ENCODE measurements around the gene PLEKHF1.

The PLEKHF1 gene

DNA sequence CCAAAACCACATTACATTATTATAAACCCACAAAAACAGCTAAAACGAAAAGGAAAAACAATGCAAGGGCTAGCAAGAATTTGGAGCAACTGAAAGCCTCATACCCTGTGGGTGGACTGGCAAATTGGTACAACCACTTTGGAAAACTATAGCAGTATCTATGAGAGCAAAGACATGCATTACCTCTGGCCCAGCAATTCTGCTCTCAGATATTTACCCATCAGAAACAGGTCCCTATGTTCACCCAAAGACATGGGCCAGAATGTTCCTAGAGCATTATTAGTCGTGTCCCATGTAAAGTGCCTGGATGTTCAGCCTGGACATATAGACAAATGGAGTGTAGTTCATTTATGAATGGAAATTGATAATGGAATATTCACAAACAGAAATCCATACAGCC, 31.3 kb upstream of the PLEKHF1 start:
- Histone ChIP-seq H3K27ac (no peak overlapping the region), H3K4me3 (no peak overlapping the region)

GRCh38 chr19:29634423-29635130, 30.7 kb upstream of the PLEKHF1 start:
- Histone ChIP-seq H3K27ac (no peak overlapping the region), H3K4me3 (no peak overlapping the region)

GRCh38 chr19:29635963-29636362, 29.3 kb upstream of the PLEKHF1 start:
- no peak overlapping the region for H3K27ac ChIP-seq
- no peak overlapping the region for H3K4me3 ChIP-seq

GRCh38 chr19:29636553-29637360, 28.5 kb upstream of the PLEKHF1 start:
- H3K27ac ChIP-seq = peak overlapping the region in 1 of 21 experiments; percentile 5
- H3K4me3 ChIP-seq = no peak overlapping the region

- Histone ChIP-seq H3K4me3 (no peak overlapping the region), H3K27ac (no peak overlapping the region)
These were observed 26.2 kb upstream of the PLEKHF1 start for GRCh38 chr19:29639086-29639485.

GRCh38 chr19:29640231-29640630, 25.0 kb upstream of the PLEKHF1 start:
- no peak overlapping the region for H3K27ac ChIP-seq
- H3K4me3 ChIP-seq = no peak overlapping the region

GRCh38 chr19:29641597-29641996, 23.7 kb upstream of the PLEKHF1 start:
- Histone ChIP-seq H3K4me3 (no peak overlapping the region), H3K27ac (no peak overlapping the region)

GRCh38 chr19:29643361-29643935, 21.8 kb upstream of the PLEKHF1 start:
- Histone ChIP-seq H3K4me3 (no peak overlapping the region), H3K27ac (no peak overlapping the region)

DNA sequence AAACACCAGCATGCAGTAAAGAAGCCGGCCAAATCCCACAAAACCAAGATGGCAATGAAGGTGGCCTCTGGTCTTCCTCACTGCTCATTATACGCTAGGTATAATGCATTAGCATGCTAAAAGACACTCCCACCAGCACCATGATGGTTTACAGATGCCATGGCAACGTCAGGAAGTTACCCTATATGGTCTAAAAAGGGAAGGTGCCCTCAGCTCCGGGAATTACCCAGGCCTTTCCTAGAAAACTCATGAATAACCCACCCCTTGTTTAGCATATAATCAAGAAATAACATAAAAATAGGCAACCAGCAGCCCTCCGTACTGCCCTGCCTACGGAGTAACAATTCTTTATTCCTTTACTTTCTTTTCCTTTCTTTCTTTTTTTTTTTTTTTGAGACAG, 21.1 kb upstream of the PLEKHF1 start:
- Histone ChIP-seq H3K4me3 (no peak overlapping the region), H3K27ac (no peak overlapping the region)

DNA sequence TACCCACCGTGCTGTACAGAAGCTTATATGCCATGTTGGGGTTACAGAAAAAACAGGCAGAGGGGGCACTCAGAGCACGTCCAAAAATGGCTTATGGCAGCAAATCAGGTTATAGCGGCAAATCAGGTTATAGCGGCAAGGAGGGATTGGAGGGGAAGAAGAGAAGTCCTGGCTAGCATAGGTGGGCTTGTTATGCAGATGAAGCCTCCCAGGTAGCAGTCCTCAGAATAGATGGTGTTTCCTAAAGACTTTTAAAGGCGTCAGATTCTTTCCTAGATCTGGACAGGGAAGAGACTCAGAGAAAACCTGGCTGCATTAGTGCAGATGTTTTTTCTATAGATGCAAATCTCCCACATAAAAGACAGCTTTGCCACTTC, 19.8 kb upstream of the PLEKHF1 start:
- H3K27ac ChIP-seq = peak overlapping the region in 2 of 21 experiments; percentile 13 to 28
- no peak overlapping the region for H3K4me3 ChIP-seq

- H3K4me3 ChIP-seq = no peak overlapping the region
- H3K27ac ChIP-seq = peak overlapping the region in 2 of 21 experiments; percentile 13 to 28
These were observed 19.4 kb upstream of the PLEKHF1 start for GRCh38 chr19:29645911-29646310.

GRCh38 chr19:29650772-29651387, 14.4 kb upstream of the PLEKHF1 start:
- Histone ChIP-seq H3K27ac (no peak overlapping the region), H3K4me3 (no peak overlapping the region)

- H3K4me3 ChIP-seq = no peak overlapping the region
- H3K27ac ChIP-seq = no peak overlapping the region
These were observed 13.5 kb upstream of the PLEKHF1 start for GRCh38 chr19:29651622-29652394.

- Histone ChIP-seq H3K4me3 (no peak overlapping the region), H3K27ac (no peak overlapping the region)
These were observed 11.9 kb upstream of the PLEKHF1 start for GRCh38 chr19:29653398-29653797.

DNA sequence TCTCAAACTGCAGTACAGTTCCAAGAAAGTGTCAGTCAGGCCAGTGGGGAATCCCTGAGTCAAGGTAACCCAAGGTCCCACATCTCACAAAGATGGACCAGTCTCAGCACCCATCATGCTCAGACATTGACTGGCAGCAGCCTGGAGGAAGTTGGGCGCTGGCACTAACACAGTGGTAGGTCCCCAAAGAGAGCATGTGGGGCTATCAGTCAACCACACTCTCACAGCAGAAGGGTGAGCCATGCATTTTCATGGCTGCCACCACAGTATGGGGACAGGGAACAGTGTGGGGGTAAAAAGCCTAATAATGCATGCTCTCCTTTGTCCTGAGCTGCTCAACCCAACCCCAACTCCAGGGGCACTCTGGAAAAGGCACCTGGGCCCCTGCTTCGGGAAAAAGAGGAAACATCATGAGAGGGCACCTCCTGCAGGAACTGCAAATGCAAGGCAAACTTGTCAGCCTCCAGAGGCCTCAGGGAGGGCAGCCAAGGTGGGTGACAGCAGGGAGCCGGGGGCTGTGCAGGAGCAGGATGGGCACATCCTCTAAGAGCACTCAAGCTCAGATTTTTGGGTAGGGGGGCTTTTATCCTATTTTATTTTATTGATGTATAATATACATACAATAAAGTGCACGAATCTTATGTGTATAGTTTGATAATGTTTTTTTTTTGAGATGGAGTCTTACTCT, 9.5 kb upstream of the PLEKHF1 start:
- Histone ChIP-seq H3K4me3 (no peak overlapping the region), H3K27ac (no peak overlapping the region)

GRCh38 chr19:29658221-29658991, 6.9 kb upstream of the PLEKHF1 start:
- Histone ChIP-seq H3K27ac (no peak overlapping the region), H3K4me3 (no peak overlapping the region)

- H3K27ac ChIP-seq = peak overlapping the region in 9 of 21 experiments; percentile 17 to 95 (median 88)
These were observed 4.4 kb upstream of the PLEKHF1 start for GRCh38 chr19:29660835-29661234.

GRCh38 chr19:29662278-29662603, 3.0 kb upstream of the PLEKHF1 start:
- Histone ChIP-seq H3K4me3 (no peak overlapping the region), H3K27ac (peak overlapping the region in 20 of 21 experiments; percentile 47 to 95 (median 86))

More at GRCh38 chr19:29660835-29661234, 4.4 kb upstream of the PLEKHF1 start:
- H3K4me3 ChIP-seq = no peak overlapping the region
